HCT116 (cell line): ENCODE results near the gene THSD7B. TPM values are rescaled to one million over a fixed set of nuclear protein-coding genes. Genes with fewer than 3 reads are reported as not detected.

Source experiments
- ATAC-seq: fragments of 200-7000 bp; cut with Tn5 transposase; 2 replicates; pipeline ENCODE4 v1.9.1; 2020; ENCODE audit warnings: mild to moderate bottlenecking, moderate library complexity
- BruUV-seq: library from RNA; stranded (reverse); fragments of 400-500 nt; replicated peaks from 2 replicates; lab custom pipeline; 2021; lab: Mats Ljungman, UMichigan
- CTCF ChIA-PET: fragments of 300-600 bp; sonication (Branson Sonifier 250); formaldehyde crosslinking; loops from one replicate; lab custom pipeline; 2021; ENCODE audit warnings: antibody characterized with exemption; lab: Charles Lee
- POLR2A ChIA-PET: fragments of 300-600, 350-600 bp; sonication (Branson Sonifier 250); formaldehyde crosslinking; loops from one replicate; lab custom pipeline; 2021; ENCODE audit warnings: antibody characterized with exemption; lab: Charles Lee
- RAD21 ChIA-PET, 2 experiments: fragments of 300-600 bp; sonication (Branson Sonifier 250); formaldehyde crosslinking; loops; one replicate each; lab custom pipeline; 2023; ENCODE audit warnings: low total read pairs in 2 of 2; ENCODE audit not compliant: uncharacterized antibody in 2 of 2, unreplicated experiment in 2 of 2, low non-redundant PET in 1 of 2; lab: Charles Lee
- DNase-seq: peaks from one replicate; pipeline ENCODE4 v3.0.0-alpha.2; 2010; ENCODE audit warnings: low read depth, low spot score
- H2AFZ ChIP-seq: fragments of 200-600 bp; shearing (Covaris generic), sonication (generic); 2 replicates; pipeline ENCODE4 v1.6.1; 2017; ENCODE audit warnings: low read depth, mixed run types, mixed read lengths, antibody characterized with exemption, low read length; ENCODE audit not compliant: poor library complexity, severe bottlenecking
- H3K27ac ChIP-seq: 2 replicates; pipeline ENCODE4 v1.5.1; 2012; ENCODE audit warnings: low read depth, low read length
- H3K27me3 ChIP-seq: fragments of 200-600 bp; sonication (generic); 2 replicates; pipeline ENCODE4 v1.6.1; 2016; ENCODE audit warnings: mixed run types, low read length, mixed read lengths; ENCODE audit not compliant: insufficient read depth
- H3K36me3 ChIP-seq, 2 experiments: fragments of 200-500 bp in 1 of 2; fragments of 200-600 bp in 1 of 2; sonication (Bioruptor generic) in 1 of 2; sonication (generic) in 1 of 2; 2 replicates each; pipeline versions ENCODE4 v1.5.1 to v1.6.1; 2014 to 2016; ENCODE audit warnings: low read length in 2 of 2, inconsistent platforms in 1 of 2, mixed read lengths in 1 of 2, mixed run types in 1 of 2; ENCODE audit not compliant: insufficient read depth in 2 of 2, control insufficient read depth in 1 of 2
- H3K4me1 ChIP-seq, 2 experiments: fragments of 200-600 bp in 1 of 2; sonication (generic) in 1 of 2; 2 replicates each; pipeline versions ENCODE4 v1.5.1 to v1.6.1; 2012 to 2017; ENCODE audit warnings: low read length in 2 of 2, inconsistent platforms in 1 of 2, mild to moderate bottlenecking in 1 of 2, mixed read lengths in 1 of 2, mixed run types in 1 of 2, moderate library complexity in 1 of 2; ENCODE audit not compliant: insufficient read depth in 2 of 2, control insufficient read depth in 1 of 2
- H3K4me2 ChIP-seq: fragments of 200-600 bp; sonication (generic); 2 replicates; pipeline ENCODE4 v1.6.1; 2017; ENCODE audit warnings: mixed run types, low read length, mixed read lengths
- H3K4me3 ChIP-seq, 2 experiments: fragments of 200-600 bp in 1 of 2; sonication (generic) in 1 of 2; replicated peaks in 1 of 2; 2 replicates each; pipeline ENCODE4 v1.5.1; 2011 to 2016; ENCODE audit warnings: low read length in 2 of 2, control low read depth in 1 of 2, low read depth in 1 of 2, mild to moderate bottlenecking in 1 of 2, mixed read lengths in 1 of 2, mixed run types in 1 of 2
- H3K79me2 ChIP-seq: fragments of 200-600 bp; sonication (generic); 2 replicates; pipeline ENCODE4 v1.6.1; 2017; ENCODE audit warnings: mild to moderate bottlenecking, mixed run types, low read length, moderate library complexity, mixed read lengths; ENCODE audit not compliant: insufficient read depth
- H3K9ac ChIP-seq: fragments of 200-600 bp; sonication (generic); 2 replicates; pipeline ENCODE4 v1.6.1; 2016; ENCODE audit warnings: low read length, mixed read lengths
- H3K9me2 ChIP-seq: fragments of 200-600 bp; sonication (generic), shearing (Covaris generic); 2 replicates; pipeline ENCODE4 v1.6.1; 2017; ENCODE audit warnings: mixed run types, mild to moderate bottlenecking, moderate library complexity; ENCODE audit not compliant: insufficient read depth
- H3K9me3 ChIP-seq, 2 experiments: fragments of 200-500 bp in 1 of 2; fragments of 200-600 bp in 1 of 2; sonication (Bioruptor generic) in 1 of 2; sonication (generic) in 1 of 2; 2 replicates each; pipeline ENCODE4 v1.6.1; 2014 to 2017; ENCODE audit warnings: low read length in 2 of 2, mixed read lengths in 2 of 2, inconsistent platforms in 1 of 2, low read depth in 1 of 2, mild to moderate bottlenecking in 1 of 2, mixed run types in 1 of 2, moderate library complexity in 1 of 2; ENCODE audit not compliant: control insufficient read depth in 1 of 2, insufficient read depth in 1 of 2
- H4K20me1 ChIP-seq: fragments of 200-600 bp; sonication (generic), shearing (Covaris generic); 2 replicates; pipeline ENCODE4 v1.6.1; 2017; ENCODE audit warnings: mixed run types, mild to moderate bottlenecking, moderate library complexity; ENCODE audit not compliant: insufficient read depth
- ELF1 ChIP-seq: IDR thresholded peaks from 2 replicates; pipeline ENCODE4 v1.6.1; 2012; ENCODE audit warnings: low read depth, borderline replicate concordance
- FOSL1 ChIP-seq: IDR thresholded peaks from 2 replicates; pipeline ENCODE4 v1.6.1; 2012; ENCODE audit warnings: low read depth
- JUND ChIP-seq: IDR thresholded peaks from 2 replicates; pipeline ENCODE4 v1.6.1; 2012
- POLR2A ChIP-seq: IDR thresholded peaks from 2 replicates; pipeline ENCODE4 v1.7.0; 2011; ENCODE audit warnings: borderline replicate concordance; ENCODE audit not compliant: insufficient read depth, insufficient read length; ENCODE audit errors: extremely low read depth
- SIN3A ChIP-seq: IDR thresholded peaks from 2 replicates; pipeline ENCODE4 v1.6.1; 2012; ENCODE audit warnings: low read depth
- SP1 ChIP-seq: IDR thresholded peaks from 2 replicates; pipeline ENCODE4 v1.6.1; 2012; ENCODE audit warnings: low read depth
- YY1 ChIP-seq: IDR thresholded peaks from 2 replicates; pipeline ENCODE4 v1.6.1; 2011; ENCODE audit warnings: low read length, low read depth, moderate library complexity, mild to moderate bottlenecking; ENCODE audit not compliant: insufficient replicate concordance; ENCODE audit errors: extremely low read depth
- ZFX ChIP-seq: fragments of 450-650 bp; IDR thresholded peaks from 2 replicates; pipeline ENCODE4 v1.6.1; 2017
- intact Hi-C: fragments of 100-400 bp; cut with micrococcal nuclease; formaldehyde crosslinking; loops from 2 replicates; pipeline ENCODE4 v1.10.0; 2022
- total RNA-seq: library from RNA; stranded (reverse); gene quantifications from one replicate; pipeline ENCODE4 v1.2.1, GENCODE V29; 2021; ENCODE audit not compliant: unreplicated experiment
- TF ChIP-seq, protein P1 (sequence below), 3 experiments: fragments of 200-600 bp in 1 of 3; sonication (generic) in 1 of 3; IDR thresholded peaks in 2 of 3; conservative IDR thresholded peaks in 1 of 3; 2 replicates each; pipeline ENCODE4 v1.5.1; 2012 to 2017; ENCODE audit warnings: low read depth in 2 of 3, low read length in 2 of 3, antibody characterized with exemption in 1 of 3, borderline replicate concordance in 1 of 3, control low read depth in 1 of 3, mild to moderate bottlenecking in 1 of 3, mixed read lengths in 1 of 3, mixed run types in 1 of 3, moderate library complexity in 1 of 3; ENCODE audit not compliant: insufficient read depth in 1 of 3

The THSD7B gene
- total RNA-seq, 1 experiment from 2014 or later, result not detected

DNA sequence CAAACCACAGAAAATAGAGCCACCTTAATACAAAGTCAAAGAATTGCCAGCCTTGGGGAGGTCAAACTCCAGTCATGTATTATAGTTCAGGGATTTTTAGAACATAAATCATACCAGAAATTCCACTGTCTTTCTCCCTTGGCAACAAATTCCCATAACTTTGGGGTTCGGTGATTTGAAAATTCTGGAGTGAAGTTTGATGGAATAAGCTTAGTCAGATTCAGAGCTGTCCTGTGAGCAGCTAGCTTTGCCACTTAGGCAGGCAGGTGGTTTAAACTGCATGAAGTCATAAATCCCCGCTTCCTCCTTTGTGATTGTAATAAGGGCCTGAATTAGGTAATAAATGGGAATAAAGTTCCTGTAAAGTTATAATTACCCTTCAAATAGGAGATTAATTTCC is 741.9 kb downstream of the THSD7B start:
- TF ChIP-seq SP1 (no peak), POLR2A (no peak), YY1 (no peak), JUND (no peak), SIN3A (no peak)
- TF ChIP-seq, protein P1, sequence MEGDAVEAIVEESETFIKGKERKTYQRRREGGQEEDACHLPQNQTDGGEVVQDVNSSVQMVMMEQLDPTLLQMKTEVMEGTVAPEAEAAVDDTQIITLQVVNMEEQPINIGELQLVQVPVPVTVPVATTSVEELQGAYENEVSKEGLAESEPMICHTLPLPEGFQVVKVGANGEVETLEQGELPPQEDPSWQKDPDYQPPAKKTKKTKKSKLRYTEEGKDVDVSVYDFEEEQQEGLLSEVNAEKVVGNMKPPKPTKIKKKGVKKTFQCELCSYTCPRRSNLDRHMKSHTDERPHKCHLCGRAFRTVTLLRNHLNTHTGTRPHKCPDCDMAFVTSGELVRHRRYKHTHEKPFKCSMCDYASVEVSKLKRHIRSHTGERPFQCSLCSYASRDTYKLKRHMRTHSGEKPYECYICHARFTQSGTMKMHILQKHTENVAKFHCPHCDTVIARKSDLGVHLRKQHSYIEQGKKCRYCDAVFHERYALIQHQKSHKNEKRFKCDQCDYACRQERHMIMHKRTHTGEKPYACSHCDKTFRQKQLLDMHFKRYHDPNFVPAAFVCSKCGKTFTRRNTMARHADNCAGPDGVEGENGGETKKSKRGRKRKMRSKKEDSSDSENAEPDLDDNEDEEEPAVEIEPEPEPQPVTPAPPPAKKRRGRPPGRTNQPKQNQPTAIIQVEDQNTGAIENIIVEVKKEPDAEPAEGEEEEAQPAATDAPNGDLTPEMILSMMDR (IDR thresholded peaks at IDR 0.05 in 2 of 3, conservative IDR thresholded peaks at IDR 0.05 in 1 of 3; ENCODE audit: borderline replicate concordance in 1 of 3, insufficient read depth in 1 of 3, low read depth in 2 of 3, low read length in 2 of 3), result no peak
- Histone ChIP-seq H3K4me2 (no peak overlapping the region), H3K4me3 (no peak overlapping the region), H3K9ac (no peak overlapping the region), H4K20me1 (no peaks in the 10 kb centered on the region), H3K9me3 (peaks cover 0 to 4% of the 10 kb centered on the region in 2 experiments; a peak in 1 of 4 replicates), H3K27ac (no peak overlapping the region), H3K9me2 (no peaks in the 10 kb centered on the region), H3K27me3 (no peaks in the 10 kb centered on the region), H3K36me3 (no peaks in the 10 kb centered on the region), H3K79me2 (no peaks in the 10 kb centered on the region), H2AFZ (no peak overlapping the region), H3K4me1 (no peaks in the 10 kb centered on the region)
- ATAC-seq (no peak), DNase-seq (no peak)
- POLR2A ChIA-PET, result no interaction called here
- RAD21 ChIA-PET, result no interaction called here
- intact Hi-C loops, result no loop called here
- CTCF ChIA-PET, result no interaction called here
- BruUV-seq, result no TSS peak

DNA sequence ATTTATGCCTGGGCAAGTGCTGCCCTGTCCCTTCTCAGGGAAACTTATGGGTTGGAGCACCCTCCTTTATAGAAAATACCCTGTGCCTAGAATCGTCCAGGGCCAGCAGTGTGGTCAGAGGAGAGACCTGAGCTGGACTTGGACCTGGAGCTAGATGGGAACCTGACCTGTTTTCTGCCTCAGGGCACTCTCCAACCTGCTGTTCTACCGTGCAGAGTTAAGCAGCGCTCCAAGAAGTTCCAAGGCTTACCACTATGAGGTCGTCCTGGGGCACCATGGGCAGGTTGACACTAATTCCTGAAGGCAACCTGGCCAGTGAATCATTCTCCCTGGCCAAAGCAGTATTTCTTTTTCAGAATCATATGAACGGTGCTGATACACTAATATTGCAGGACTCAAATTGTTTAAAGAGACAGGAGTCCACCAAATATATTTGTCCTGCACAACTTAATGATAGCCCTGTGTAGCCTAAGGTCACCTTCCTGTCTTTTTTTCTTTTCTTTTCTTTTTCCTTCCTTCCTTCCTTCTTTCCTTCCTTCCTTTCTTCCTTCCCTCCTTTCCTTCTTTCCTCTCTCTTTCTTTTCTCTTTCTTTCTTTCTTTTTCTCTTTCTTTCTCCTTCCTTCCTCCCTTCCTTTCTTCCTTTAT is 743.5 kb downstream of the THSD7B start:
- Histone ChIP-seq H2AFZ (no peak overlapping the region), H3K36me3 (no peaks in the 10 kb centered on the region), H3K4me1 (no peaks in the 10 kb centered on the region), H3K79me2 (no peaks in the 10 kb centered on the region), H3K27ac (no peak overlapping the region), H3K27me3 (no peaks in the 10 kb centered on the region), H3K9me2 (no peaks in the 10 kb centered on the region), H3K9ac (no peak overlapping the region), H4K20me1 (no peaks in the 10 kb centered on the region), H3K4me3 (no peak overlapping the region), H3K4me2 (no peak overlapping the region), H3K9me3 (peaks cover 0 to 4% of the 10 kb centered on the region in 2 experiments; a peak in 1 of 4 replicates)
- RAD21 ChIA-PET, result no interaction called here
- POLR2A ChIA-PET, result no interaction called here
- CTCF ChIA-PET, result no interaction called here
- DNase-seq (no peak), ATAC-seq (no peak)
- intact Hi-C loops, result no loop called here
- no peak for TF ChIP-seq ELF1
- TF ChIP-seq FOSL1, result no peak
- no peak for TF ChIP-seq SP1
- no peak for TF ChIP-seq ZFX
- BruUV-seq, result no TSS peak
